K562 (cell line): ENCODE data around the gene PREB. TPM values are rescaled to one million over a fixed set of nuclear protein-coding genes. Genes with fewer than 3 reads are reported as not detected.
A peak's percentile ranks its signal among the peaks of the same experiment; 100 is the strongest.

ENCODE experiments used
- ASH1L ChIP-seq: fragments of 450-650 bp; IDR thresholded peaks from 2 replicates; pipeline ENCODE4 v1.6.1; 2018; ENCODE audit warnings: borderline replicate concordance, mild to moderate bottlenecking, low read depth; ENCODE audit not compliant: partially characterized antibody
- CAMTA2 ChIP-seq: fragments of 250-450 bp; sonication (Bioruptor Pico); conservative IDR thresholded peaks from 2 replicates; pipeline ENCODE4 v1.5.1; 2022
- CXXC5 ChIP-seq: fragments of 250-450 bp; sonication (Bioruptor Pico); IDR thresholded peaks from 2 replicates; pipeline ENCODE4 v1.8.0; 2022; ENCODE audit warnings: inconsistent platforms, mild to moderate bottlenecking, moderate library complexity
- KLF10 ChIP-seq: fragments of 250-450 bp; sonication (Bioruptor Pico); IDR thresholded peaks from 2 replicates; pipeline ENCODE4 v1.6.1; 2021; ENCODE audit warnings: matching md5 sums
- MAZ ChIP-seq, 2 experiments: fragments of 450-650 bp in 1 of 2; sonication (generic) in 1 of 2; formaldehyde crosslinking; IDR thresholded peaks in 1 of 2; conservative IDR thresholded peaks in 1 of 2; 2 replicates each; pipeline versions ENCODE4 v1.4.0 to v1.5.0; 2020; ENCODE audit warnings: mild to moderate bottlenecking in 1 of 2, missing genetic modification reagents in 1 of 2
- RBM17 ChIP-seq: fragments of 200-400 bp; formaldehyde crosslinking; IDR thresholded peaks from 2 replicates; pipeline ENCODE4 v1.6.1; 2017; ENCODE audit warnings: low read depth, mild to moderate bottlenecking, low read length, borderline replicate concordance
- RBM22 ChIP-seq: fragments of 200-400 bp; formaldehyde crosslinking; IDR thresholded peaks from 2 replicates; pipeline ENCODE4 v1.6.1; 2018; ENCODE audit warnings: low read length, low read depth; ENCODE audit not compliant: poor library complexity, severe bottlenecking
- SAFB2 ChIP-seq: fragments of 200-400 bp; formaldehyde crosslinking; IDR thresholded peaks from 2 replicates; pipeline ENCODE4 v1.6.1; 2018; ENCODE audit warnings: borderline replicate concordance, low read length, low read depth, moderate library complexity; ENCODE audit not compliant: severe bottlenecking
- TAL1 ChIP-seq: fragments of 450-650 bp; IDR thresholded peaks from 2 replicates; pipeline ENCODE4 v1.6.1; 2016; ENCODE audit warnings: mild to moderate bottlenecking
- ZNF184 ChIP-seq: sonication (generic); formaldehyde crosslinking; IDR thresholded peaks from 2 replicates; pipeline ENCODE4 v1.5.0; 2020; ENCODE audit warnings: missing genetic modification reagents
- ZNF253 ChIP-seq: fragments of 250-450 bp; sonication (Bioruptor Pico); conservative IDR thresholded peaks from 2 replicates; pipeline ENCODE4 v1.6.1; 2021; ENCODE audit warnings: mild to moderate bottlenecking
- ZNF354B ChIP-seq: fragments of 250-450 bp; sonication (Bioruptor Pico); IDR thresholded peaks from 2 replicates; pipeline ENCODE4 v1.4.0; 2020
- polyA plus RNA-seq, 8 experiments: library from polyadenylated mRNA; depleted of rRNA in 4 of 8; stranded (reverse) in 5 of 8; unstranded in 3 of 8; fragments of >200 nt; fragmentation: Nextera tagmentation in 2 of 8; fragmentation: Illumina TruSeq in 1 of 8; extraction: Ambion mirVana in 2 of 8; extraction: Trizol in 1 of 8; gene quantifications; 2 replicates each; pipeline versions ENCODE4 v1.2.1 to v1.2.3, GENCODE V29; 2011 to 2014; ENCODE audit warnings: inconsistent platforms in 1 of 8, missing spikeins in 1 of 8
- total RNA-seq, 7 experiments: library from RNA; depleted of rRNA in 6 of 7; stranded (reverse); fragments of >200 nt in 6 of 7; fragmentation: Illumina TruSeq in 2 of 7; extraction: Trizol in 2 of 7; gene quantifications; 2 replicates each; pipeline versions ENCODE4 v1.2.1 to v1.2.3, GENCODE V29; 2011 to 2021; ENCODE audit warnings: low replicate concordance in 1 of 7
- TF ChIP-seq, protein P1 (sequence below): fragments of 200-600 bp; sonication (generic); IDR thresholded peaks from one replicate; pipeline ENCODE4 v1.6.1; 2012; ENCODE audit warnings: mild to moderate bottlenecking, low read depth, low read length, inconsistent platforms
- TF ChIP-seq, protein P2 (sequence below): fragments of 250-450 bp; sonication (Bioruptor Pico); IDR thresholded peaks from 2 replicates; pipeline ENCODE4 v1.5.0; 2021; ENCODE audit warnings: mild to moderate bottlenecking, borderline replicate concordance

The PREB gene
- total and polyA plus RNA-seq, 9 of the 15 experiments (the other 6 are each of a cell fraction or from before 2014, with no cell fraction given): 35.1 to 84.2 (median 67.2) TPM

DNA sequence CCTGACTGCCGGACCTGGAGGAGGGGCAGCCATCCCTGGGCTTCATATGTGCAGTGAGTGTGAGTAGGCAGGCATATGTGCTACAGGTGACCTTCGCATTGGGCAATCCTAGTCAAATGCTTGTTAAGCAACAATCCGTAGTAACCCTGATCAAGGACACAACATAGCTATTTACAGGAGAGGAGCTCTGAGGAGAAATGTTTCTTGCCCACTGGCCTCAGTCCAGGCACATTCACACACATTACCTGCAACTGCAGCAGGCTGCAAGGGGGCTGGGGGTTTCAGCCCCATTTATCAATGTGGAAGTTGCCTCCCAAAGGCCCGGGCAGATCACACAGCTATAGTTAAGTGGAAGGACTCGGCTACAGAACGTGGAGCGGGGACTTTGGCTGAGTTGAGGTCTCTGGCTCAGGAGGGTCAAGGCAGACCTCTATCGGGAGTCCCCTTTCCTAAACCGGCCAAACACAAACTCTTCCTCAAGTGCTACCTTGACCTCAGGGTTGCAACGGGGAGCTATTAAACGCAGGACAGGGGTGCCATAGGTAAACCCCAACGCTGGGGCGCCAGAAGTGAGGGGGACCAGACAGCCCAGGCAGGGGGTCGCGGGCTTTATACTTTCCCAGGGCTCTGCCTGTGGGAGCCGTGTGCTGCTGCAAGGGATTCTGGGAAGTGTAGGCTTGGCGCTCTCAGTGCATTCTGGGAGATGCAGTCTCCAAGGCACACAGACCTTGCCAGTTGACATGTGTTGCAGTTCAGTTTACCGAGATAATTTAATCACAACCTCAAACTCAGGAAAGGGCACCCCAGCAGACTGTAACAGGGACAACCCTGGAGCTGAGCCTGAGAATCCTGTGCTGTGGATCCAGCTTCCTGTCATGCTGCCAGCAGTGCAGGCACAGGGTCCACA lies 38.4 kb downstream of the PREB start (continued):
- TF ChIP-seq, protein P1, sequence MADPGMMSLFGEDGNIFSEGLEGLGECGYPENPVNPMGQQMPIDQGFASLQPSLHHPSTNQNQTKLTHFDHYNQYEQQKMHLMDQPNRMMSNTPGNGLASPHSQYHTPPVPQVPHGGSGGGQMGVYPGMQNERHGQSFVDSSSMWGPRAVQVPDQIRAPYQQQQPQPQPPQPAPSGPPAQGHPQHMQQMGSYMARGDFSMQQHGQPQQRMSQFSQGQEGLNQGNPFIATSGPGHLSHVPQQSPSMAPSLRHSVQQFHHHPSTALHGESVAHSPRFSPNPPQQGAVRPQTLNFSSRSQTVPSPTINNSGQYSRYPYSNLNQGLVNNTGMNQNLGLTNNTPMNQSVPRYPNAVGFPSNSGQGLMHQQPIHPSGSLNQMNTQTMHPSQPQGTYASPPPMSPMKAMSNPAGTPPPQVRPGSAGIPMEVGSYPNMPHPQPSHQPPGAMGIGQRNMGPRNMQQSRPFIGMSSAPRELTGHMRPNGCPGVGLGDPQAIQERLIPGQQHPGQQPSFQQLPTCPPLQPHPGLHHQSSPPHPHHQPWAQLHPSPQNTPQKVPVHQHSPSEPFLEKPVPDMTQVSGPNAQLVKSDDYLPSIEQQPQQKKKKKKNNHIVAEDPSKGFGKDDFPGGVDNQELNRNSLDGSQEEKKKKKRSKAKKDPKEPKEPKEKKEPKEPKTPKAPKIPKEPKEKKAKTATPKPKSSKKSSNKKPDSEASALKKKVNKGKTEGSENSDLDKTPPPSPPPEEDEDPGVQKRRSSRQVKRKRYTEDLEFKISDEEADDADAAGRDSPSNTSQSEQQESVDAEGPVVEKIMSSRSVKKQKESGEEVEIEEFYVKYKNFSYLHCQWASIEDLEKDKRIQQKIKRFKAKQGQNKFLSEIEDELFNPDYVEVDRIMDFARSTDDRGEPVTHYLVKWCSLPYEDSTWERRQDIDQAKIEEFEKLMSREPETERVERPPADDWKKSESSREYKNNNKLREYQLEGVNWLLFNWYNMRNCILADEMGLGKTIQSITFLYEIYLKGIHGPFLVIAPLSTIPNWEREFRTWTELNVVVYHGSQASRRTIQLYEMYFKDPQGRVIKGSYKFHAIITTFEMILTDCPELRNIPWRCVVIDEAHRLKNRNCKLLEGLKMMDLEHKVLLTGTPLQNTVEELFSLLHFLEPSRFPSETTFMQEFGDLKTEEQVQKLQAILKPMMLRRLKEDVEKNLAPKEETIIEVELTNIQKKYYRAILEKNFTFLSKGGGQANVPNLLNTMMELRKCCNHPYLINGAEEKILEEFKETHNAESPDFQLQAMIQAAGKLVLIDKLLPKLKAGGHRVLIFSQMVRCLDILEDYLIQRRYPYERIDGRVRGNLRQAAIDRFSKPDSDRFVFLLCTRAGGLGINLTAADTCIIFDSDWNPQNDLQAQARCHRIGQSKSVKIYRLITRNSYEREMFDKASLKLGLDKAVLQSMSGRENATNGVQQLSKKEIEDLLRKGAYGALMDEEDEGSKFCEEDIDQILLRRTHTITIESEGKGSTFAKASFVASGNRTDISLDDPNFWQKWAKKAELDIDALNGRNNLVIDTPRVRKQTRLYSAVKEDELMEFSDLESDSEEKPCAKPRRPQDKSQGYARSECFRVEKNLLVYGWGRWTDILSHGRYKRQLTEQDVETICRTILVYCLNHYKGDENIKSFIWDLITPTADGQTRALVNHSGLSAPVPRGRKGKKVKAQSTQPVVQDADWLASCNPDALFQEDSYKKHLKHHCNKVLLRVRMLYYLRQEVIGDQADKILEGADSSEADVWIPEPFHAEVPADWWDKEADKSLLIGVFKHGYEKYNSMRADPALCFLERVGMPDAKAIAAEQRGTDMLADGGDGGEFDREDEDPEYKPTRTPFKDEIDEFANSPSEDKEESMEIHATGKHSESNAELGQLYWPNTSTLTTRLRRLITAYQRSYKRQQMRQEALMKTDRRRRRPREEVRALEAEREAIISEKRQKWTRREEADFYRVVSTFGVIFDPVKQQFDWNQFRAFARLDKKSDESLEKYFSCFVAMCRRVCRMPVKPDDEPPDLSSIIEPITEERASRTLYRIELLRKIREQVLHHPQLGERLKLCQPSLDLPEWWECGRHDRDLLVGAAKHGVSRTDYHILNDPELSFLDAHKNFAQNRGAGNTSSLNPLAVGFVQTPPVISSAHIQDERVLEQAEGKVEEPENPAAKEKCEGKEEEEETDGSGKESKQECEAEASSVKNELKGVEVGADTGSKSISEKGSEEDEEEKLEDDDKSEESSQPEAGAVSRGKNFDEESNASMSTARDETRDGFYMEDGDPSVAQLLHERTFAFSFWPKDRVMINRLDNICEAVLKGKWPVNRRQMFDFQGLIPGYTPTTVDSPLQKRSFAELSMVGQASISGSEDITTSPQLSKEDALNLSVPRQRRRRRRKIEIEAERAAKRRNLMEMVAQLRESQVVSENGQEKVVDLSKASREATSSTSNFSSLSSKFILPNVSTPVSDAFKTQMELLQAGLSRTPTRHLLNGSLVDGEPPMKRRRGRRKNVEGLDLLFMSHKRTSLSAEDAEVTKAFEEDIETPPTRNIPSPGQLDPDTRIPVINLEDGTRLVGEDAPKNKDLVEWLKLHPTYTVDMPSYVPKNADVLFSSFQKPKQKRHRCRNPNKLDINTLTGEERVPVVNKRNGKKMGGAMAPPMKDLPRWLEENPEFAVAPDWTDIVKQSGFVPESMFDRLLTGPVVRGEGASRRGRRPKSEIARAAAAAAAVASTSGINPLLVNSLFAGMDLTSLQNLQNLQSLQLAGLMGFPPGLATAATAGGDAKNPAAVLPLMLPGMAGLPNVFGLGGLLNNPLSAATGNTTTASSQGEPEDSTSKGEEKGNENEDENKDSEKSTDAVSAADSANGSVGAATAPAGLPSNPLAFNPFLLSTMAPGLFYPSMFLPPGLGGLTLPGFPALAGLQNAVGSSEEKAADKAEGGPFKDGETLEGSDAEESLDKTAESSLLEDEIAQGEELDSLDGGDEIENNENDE: no peak
- TF ChIP-seq ZNF354B (CRISPR knock-in tag) (no peak), CAMTA2 (CRISPR knock-in tag) (no peak), ZNF253 (CRISPR knock-in tag) (no peak), ASH1L (no peak), SAFB2 (no peak), RBM22 (no peak), TAL1 (no peak), CXXC5 (CRISPR knock-in tag) (0 out of 2 replicates have a peak, but pooled peaks have one; percentile 26), ZNF184 (CRISPR knock-in tag) (no peak), MAZ (CRISPR knock-in tag; conservative IDR thresholded peaks at IDR 0.05 in 1 of 2, IDR thresholded peaks at IDR 0.05 in 1 of 2) (no peak), RBM17 (no peak), KLF10 (CRISPR knock-in tag) (no peak)
- TF ChIP-seq, protein P2, sequence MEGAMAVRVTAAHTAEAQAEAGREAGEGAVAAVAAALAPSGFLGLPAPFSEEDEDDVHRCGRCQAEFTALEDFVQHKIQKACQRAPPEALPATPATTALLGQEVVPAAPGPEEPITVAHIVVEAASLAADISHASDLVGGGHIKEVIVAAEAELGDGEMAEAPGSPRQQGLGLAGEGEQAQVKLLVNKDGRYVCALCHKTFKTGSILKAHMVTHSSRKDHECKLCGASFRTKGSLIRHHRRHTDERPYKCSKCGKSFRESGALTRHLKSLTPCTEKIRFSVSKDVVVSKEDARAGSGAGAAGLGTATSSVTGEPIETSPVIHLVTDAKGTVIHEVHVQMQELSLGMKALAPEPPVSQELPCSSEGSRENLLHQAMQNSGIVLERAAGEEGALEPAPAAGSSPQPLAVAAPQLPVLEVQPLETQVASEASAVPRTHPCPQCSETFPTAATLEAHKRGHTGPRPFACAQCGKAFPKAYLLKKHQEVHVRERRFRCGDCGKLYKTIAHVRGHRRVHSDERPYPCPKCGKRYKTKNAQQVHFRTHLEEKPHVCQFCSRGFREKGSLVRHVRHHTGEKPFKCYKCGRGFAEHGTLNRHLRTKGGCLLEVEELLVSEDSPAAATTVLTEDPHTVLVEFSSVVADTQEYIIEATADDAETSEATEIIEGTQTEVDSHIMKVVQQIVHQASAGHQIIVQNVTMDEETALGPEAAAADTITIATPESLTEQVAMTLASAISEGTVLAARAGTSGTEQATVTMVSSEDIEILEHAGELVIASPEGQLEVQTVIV (CRISPR knock-in tag): no peak
